Germinal center (tissue), 1 donor: ENCODE results near the gene INTS6.
"Not testable (repeated sequence)": the region's sequence is repeated elsewhere in the genome, so short reads cannot be mapped to it uniquely, and the experiment has no call there.

Experiments used
- DNase-seq: peaks from one replicate; pipeline ENCODE4 v3.0.0; 2012; ENCODE audit warnings: mixed read lengths, low spot score

INTS6 gene

DNA sequence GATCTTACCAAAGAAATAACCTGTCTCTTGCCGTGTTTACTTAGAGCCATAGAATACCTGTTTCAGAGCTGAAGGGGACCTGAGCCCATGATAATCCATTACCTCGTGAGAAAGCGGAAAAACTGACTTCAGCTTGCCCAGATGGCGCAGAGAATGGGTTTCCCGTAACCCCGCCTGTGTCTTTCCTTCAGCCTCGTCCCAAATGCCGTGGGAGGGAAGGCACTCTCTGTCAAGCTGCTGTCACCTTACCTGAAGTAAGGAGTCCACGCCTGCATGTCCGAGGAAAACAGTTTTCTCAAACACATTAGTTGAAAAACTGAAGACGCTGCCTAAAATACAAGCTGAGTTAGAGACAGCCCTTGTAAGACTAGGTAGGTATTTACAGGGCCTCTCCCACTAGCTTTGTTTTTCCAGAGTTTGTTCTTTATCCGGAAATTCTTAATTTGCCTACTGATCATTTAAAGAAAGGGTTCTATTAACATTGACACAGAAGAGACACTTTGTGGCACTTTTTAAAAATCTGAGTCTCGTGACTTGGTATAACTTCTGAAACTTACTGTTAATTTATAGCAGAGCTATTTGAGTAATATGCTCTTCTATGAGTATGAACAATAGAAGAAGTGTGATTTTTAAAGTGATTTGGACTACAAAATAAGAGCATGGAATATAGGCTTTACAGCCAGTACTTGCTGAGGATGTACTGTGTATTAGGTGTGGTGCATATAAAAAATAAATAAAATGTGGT, 1.3 kb upstream of the INTS6 start:
- no peak for DNase-seq

DNA sequence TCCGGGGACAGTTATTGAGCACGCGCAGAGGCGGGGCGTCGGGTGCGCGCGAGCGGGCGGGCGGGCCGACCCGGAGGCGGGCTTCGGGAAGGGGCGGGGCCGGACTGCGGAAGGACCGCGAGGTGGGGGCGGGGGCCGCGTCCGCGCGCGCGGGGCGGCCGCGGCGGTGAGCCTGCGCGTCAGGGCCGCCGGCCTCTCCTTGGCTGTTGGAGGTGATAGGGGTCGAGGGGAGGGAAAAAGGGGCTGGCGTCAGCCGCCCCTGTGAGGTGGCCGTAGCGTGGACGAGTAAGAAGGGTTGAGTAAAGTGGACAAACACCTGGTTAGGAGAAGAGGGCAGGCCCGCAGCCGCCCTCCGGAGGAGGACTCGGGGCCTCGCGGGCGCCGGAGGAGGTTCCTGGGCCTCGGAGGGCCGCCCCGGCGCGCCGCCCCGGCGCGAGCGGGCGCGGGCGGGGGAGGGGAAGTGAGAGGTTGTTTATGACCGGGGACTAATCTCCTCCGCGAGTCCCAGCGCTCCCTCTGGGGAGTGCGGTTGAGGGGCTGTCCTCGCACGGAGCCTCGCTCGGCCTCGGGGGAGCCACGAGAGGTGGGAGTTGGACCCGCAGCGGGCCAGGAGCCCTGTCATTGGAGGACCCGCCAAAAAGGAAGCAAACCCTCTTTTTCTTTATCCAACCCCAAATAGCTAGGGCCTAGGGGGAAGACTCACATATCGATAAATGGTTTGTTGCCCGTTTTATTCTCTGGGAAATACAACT, 547 bp upstream of the INTS6 start:
- DNase-seq, result peak; percentile 84

DNA sequence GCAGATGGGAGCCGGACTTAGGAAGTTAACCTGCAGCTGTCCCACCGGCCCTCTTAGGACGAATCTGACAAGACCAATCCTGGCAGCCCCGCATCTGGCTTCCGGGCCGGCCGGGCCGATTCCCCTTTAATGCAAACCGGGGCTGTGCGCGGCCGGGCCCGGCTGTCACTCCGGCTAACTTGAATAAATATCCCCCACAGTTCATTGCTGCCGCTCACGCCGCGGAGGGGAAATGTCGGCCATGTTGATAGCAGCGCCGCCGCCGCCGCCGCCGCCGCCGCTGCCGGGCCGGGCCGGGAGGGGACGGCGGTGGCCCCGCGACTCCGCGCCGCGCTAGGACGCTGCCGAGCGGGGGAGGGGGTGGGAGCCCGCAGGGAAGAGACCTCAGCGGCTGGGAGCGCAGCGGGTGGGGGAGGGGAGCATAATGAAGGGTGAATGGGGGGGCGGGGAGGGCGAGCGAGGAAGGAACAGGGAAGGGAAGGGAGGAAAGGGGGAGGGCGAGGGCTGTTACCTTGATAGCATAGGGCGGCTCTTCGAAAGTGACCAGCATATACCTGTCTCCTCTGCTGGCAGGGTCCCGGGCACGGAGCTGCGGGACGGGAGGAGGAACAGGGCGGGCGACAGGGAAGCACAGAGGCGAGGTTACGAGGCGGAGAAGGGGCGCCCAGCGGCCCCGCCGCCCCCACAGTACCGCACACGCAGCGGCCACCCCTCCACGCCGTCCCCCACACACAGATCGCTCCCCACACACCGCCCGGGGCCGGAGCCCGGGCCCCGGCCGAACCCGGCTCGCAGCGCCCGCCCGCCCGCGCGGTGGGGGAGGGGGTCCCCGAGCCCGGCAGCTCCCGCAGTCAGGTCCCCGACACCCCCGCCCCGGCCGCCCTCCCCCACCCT, 1.1 kb downstream of the INTS6 start:
- DNase-seq, result peak; percentile 72

DNA sequence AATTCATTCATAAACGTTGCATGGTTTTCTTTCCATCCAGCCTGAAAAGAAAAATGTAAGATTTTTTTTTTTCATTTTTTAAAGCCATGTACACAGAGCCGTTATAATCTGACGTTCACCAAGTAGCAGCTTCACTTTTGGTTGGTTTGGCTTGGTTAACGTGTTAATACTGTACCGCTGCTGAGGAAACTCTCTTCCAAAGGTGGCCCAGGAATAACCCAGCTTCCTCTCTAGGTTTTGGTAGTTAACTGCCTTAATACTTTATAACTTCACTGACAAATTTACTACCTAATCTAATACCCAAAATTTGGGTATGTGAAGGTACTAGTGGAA, 1.7 kb downstream of the INTS6 start:
- no peak for DNase-seq

DNA sequence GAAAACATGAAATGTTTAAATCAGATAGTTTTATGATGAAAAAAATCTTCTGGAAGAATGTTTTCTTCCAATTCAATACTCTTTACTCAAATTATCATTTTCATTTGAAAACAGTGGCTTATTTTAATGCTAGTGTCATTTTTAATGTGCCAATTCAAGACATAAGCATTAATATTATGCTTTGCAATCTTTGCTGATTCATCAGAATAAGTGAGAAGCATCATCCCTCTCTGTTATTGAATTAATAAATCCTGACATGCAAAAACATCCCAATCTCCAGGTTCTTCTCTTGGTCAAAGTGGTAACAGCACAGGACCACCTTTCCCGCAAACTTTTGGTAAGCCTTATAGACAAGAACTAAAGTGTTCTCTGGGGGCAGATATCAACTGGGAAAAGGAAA, 3.8 kb downstream of the INTS6 start:
- no peak for DNase-seq

DNA sequence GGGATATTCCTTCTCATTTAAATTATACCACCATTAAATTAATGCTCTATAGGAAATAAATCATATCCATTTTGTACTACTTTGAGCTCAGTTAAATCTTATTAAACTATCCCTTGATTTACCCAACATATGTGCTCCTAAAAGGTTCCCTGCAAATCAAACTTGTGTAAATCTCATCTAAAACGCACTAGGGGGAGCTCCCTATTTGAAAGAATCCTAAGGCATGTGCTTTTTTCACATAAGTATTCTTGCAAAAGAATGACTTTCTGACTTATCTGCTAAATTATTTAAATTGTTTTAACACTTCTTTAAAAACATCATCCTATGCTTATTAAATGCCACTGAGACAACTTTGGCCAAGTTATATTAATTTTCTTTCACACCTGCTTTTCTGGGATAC, 7.9 kb downstream of the INTS6 start:
- DNase-seq, result no peak

DNA sequence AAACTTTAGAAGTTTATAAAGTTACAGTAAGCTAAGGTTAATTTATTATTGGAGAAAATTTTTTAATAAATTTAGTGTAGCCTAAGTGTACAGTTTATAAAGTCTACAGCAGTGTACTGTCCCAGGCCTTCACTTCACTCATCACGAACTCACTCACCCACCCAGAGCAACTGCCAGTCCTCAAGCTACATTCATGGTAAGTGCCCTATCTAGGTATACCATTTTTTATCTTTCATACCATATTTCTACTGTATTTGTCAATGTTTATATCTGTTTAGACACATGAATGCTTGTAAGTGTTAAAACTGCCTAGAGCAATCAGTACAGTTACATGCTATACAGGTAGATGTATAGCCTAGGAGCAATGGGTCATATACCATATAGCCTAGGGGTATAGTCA, 12.5 kb downstream of the INTS6 start:
- DNase-seq, result no peak

DNA sequence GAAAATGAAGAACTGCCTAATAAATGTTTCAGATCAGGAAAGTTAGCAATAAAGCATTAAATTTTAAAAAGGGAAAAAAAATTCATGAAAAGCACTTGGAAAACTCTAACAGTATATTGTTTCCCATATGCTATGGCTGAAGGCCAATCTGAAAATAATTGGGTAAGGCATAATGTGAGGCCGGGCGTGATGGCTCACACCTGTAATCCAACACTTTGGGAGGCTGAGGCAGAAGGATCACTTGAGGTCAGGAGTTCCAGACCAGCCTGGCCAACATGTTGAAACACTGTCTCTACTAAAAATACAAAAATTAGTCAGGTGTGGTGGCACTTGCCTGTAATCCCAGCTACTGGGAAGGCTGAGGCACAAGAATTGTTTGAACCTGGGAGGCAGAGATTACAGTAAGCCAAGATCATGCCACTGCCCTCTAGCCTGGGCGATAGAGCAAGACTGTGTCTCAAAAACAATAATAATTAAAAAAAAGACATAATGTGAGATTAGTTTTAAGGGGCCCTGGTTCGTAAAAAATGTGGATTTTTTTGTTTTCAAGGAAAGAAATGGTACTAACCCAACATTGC, 15.2 kb downstream of the INTS6 start:
- no peak for DNase-seq

DNA sequence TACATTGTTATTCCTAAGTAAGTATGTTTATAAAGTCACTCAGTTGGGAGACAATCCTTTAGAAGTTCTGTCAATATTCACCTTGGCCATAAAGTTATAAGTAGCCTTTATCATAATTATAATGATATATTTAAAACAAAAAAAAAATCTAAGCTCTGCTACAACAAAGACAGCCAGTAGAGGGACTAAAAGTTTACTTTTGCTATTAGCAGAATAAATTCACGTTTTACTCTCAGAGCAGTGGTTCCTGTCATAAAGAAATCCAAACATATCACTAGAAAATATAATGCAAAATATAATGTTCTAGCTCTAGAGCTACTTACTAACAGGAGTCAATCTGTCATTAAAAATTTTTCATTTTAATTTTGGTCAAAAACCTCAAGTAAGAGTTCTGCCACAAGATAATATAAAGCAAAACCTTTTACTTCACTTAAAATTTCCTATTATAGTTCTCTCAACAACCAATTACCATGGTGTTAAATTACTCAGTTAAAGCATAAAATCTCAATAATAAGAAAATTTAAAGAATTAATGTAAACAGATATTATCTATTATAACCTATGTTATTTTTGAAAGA, 17.7 kb downstream of the INTS6 start:
- DNase-seq, result no peak

DNA sequence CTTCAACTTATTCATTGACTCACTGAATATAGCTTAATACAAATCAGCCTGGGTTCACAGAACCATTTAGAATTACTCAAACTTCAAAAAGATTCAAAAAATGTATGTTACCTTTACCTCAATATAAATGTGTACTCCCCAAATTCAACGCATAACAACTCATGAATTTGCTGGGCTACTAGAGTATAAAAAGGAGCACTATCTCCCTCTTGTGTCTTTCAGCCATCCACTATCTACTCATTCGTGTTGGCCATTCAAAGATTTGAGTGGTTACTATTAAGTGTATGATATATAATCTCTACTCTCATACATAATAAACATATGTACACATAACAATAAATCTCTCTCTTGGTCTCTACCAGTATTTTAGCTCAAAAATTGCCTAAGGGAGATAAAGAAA, 20.3 kb downstream of the INTS6 start:
- DNase-seq, result no peak

DNA sequence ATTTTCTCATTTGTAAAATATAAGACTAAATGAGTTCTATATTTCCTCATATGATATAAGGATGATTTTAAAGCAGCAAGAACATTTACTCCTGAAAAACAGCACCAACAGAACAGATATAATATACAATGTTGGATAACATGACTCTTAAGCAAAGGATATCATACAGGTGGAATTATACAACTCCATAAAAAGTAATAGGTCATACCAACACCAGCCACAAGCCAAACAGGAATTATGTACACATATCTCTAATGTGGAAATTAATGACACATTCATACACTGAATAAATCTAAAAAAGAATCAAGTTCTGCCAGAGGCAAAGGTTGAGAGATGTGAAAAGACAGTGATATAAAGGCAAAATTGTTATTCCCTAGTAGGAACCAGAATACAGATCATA, 25.9 kb downstream of the INTS6 start:
- no peak for DNase-seq

DNA sequence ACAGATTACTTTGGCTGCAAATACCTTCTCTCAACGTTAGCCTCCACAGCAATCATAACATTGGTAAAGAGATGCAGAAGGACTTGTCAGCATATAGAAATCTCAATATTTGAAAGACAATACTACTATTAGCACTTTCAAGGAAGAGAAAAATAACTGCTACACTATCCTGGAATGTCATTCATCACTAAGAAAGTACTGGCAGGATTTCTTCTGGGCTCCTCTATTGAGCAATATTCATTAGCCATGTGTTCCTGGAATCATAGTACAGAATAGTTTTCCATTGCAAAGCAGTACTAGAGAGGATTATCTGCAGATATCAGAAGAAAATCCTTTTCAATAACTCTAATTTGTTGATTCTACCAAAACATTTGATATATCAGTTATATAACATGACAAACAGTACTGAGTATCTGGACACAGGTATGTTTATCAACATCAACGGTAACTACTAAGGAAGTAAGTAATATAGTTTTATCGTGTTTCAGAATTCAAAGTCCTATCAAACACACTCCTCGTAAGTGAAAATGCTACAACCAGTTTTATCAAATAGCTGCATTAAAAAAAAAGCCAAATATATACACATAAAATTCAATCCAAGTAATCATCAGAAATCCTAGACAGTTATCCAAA, 27.3 kb downstream of the INTS6 start:
- no peak for DNase-seq

DNA sequence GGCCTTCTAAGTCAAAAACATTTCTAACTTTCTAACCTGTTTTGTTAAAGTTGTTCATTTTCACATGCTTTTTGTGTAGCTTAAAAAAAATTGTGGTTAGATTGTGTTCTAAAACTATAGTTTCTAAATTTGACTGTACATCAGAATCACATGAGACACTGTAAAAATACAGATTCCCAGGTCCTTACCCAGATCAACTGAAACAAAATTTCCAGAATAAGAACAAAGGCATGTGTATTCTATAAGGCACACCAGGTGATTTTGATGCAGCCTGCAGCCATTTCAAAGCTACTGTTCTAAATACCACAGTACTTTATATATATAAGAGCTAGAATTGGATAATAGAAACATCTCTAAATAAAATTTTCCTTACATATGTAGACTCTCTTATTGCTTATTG, 29.1 kb downstream of the INTS6 start:
- no peak for DNase-seq

DNA sequence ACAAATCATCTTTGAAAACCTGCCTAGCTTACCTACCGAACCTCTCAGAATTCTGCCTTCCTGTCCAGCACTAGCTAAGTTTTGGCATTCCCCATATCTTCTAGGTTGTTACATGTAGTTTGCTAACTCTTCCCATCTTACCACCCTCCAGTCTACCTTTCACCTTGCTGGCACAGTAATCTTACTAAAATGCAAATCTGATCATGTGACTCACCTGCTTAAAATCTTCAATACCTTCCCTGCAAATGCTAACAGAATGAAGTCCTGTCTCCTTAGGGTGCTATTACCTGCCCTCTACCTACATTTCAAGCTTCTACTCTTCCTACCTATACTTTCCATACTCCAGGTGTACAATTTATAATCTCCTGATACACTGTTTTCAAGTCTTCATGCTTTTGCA, 30.4 kb downstream of the INTS6 start:
- DNase-seq, result no peak

DNA sequence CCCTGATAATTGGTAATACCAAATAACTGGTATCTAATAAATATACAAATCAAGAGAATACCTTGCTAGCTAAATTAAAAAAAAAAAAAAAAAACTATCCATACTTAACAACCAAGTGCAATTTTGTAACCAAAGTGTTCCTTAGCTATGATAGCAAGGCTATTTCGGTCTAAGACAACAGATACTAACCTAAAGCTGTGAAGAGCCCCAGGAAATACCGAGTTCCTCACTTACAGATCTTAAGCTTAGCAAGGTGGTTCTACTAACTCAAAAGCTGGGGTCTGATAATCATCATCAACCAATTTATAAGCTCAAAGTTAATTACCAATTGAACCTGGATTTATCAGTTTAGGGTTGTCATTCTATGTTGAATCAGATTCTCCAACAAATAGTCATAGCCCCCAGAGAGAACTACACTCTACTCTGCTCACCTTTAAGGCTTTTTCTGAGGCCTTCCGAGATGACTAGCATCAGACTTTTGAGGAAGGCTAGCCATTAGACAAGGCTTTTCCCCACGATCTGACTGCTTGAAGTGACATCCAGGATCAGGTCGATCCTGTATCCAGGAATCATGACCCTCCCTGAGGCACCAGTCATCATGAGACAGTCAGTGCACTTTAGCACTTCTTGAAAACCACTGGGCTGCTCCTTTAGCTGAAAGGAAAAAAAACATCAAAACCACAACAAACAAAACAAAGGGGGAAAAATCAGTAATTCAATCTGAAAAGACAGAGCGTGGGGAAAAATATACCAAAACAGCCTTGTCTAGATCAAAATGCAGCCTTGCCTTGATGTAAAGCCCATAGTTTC, 31.9 kb downstream of the INTS6 start:
- DNase-seq, result no peak

DNA sequence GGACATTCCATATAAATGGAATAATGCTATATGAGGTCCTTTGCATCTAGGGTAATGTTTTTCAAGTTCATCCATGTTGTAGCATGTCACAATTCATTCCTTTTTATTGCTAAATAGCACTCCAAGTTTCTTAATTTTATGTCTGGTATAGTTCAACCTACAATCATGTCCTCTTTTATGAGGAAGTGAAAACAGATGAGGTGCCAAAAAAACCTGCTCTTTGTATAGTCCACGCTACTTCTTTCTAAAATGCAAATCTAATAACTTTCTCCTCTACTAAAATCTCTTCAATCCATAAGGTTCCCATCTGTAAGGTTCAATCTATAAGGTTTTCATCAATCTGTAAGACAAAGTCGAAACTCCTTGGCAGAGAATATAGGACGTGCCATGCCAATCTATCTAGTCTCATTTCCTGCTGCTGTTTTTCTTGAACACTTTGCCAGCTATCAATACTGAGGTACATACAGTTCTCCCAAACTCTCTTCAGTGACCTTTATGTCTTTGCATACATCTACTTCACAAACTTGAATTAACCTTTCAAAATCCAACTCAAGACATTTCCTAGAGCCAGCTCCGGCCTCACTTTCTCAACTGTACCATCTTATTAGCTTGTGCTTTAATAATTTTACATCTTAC, 33.7 kb downstream of the INTS6 start:
- DNase-seq, result peak; percentile 30

DNA sequence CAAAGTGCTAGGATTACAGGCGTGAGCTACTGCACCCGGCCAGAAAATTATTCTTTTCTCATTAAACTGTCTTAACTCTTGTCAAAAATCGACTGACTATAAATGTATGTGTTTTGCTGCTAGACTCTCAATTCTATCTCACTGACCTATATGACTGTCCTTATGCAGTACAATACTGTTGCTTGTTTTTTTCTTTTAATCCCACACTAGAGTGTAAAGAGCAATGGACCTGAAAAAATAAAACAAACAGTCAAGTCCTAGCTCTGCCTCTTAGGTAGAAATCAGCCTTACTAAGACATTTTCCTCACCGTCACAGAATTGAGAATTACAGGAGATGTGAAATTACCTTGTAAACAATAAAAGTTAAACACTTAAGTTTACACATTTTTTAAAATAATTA, 35.1 kb downstream of the INTS6 start:
- DNase-seq, result no peak

DNA sequence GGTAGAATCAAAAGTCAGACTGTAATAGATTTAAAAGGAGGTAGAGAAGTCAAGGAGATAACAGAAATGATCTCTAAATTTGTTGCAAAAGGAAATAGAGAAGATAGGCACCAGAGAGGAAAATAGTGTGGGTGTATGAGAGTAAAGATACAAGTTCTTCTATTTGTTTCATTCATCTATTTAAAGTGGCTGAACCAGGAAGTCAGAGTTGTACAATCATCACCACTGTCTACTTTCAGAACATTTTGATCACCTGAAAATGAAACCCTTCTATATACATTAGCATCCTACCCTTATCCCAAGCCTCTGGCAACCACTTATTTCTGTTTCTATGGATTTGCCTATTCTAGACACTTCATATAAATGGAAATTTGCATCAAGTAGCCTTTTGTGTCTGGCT, 36.7 kb downstream of the INTS6 start:
- DNase-seq, result peak; percentile 8

DNA sequence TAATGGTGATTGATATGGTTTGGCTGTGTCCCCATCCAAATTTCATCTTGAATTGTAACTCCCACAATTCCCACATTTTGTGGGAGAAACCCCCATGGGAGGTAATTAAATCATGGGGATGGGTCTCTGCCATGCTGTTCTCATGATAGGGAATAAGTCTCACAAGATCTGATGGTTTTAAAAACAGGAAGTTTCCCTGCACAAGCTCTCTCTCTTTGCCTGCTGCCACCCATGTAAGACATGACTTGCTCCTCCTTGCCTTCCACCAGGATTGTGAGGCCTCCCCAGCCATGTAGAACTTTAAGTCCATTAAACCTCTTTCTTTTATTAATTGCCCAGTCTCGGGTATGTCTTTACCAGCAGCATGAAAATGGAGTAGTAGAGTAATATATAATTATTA, 37.5 kb downstream of the INTS6 start:
- not testable (repeated sequence) for DNase-seq

DNA sequence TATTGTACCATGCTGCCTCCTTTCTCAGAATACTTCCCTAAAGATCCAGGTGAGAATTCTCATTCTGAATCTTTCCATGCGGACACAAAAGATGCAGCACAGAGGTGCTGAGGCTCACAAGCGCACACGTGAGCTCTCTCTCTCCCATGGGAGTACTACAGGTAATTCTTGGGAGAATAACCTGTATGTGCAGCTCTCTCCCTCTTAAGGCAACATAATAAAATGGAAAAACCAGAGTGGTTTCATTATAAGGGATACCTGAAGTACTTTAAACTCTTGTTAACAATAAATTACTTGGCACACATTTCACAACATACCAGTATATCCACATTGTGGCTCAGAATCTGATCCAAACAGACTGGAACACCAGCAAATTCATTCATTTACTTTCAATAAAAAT, 40.4 kb downstream of the INTS6 start:
- DNase-seq, result no peak
